ENCODE measurements around the gene SULF2.

Gene SULF2

GRCh38 chr20:47760686-47761481 lies 24.4 kb downstream of the SULF2 start:
- DNase-seq = no peak

- DNase-seq = no peak
These were observed 26.5 kb downstream of the SULF2 start for GRCh38 chr20:47758517-47759450.

- DNase-seq = no peak
These were observed 27.9 kb downstream of the SULF2 start for GRCh38 chr20:47757145-47758035.

- no peak for DNase-seq
These were observed 30.2 kb downstream of the SULF2 start for GRCh38 chr20:47754946-47755652.

GRCh38 chr20:47754388-47754715 lies 30.9 kb downstream of the SULF2 start:
- no peak for DNase-seq

- no peak for DNase-seq
These were observed 31.5 kb downstream of the SULF2 start for GRCh38 chr20:47753576-47754387.

DNA sequence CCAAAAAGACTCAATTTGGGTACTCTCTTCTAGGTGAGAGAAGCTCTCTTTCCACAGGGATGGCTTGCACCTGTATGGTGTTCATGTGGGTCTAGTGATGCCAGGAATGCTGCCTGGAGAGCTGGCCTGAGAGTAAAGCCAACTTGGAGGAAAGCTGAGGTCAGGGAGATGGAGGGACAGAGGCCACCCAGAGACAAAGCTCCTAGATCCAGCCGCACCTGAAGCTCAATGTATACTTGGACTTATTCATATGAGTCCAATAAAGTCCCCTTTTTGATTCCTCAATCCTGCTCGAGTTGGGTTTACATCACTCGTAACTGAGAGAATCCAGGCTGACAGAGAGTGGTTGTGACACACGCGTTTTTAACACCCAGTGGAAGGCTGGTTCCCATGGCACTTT lies 33.8 kb downstream of the SULF2 start:
- DNase-seq = no peak

GRCh38 chr20:47749339-47749738 lies 35.9 kb downstream of the SULF2 start:
- DNase-seq = no peak

GRCh38 chr20:47748823-47749222 lies 36.5 kb downstream of the SULF2 start:
- peak; percentile 76 for DNase-seq

- no peak for DNase-seq
These were observed 37.2 kb downstream of the SULF2 start for GRCh38 chr20:47748069-47748468.

DNA sequence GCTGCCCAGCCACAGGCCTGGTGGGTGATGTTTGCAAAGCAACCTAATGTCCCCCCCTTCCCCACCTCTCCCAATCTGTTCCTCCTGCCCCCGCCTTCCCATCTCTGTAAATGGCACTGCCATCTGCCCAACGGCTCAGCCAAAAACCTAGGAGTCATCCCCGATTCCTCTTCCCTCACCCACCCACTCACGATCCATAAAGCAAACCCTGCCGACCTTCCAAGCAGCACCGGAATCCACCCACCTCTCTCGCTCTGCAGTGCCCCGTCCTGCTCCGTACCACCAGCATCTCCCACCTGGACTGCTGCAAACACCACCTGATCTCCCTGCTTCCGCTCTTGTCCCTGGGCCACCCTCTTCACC lies 37.6 kb downstream of the SULF2 start:
- DNase-seq = no peak

DNA sequence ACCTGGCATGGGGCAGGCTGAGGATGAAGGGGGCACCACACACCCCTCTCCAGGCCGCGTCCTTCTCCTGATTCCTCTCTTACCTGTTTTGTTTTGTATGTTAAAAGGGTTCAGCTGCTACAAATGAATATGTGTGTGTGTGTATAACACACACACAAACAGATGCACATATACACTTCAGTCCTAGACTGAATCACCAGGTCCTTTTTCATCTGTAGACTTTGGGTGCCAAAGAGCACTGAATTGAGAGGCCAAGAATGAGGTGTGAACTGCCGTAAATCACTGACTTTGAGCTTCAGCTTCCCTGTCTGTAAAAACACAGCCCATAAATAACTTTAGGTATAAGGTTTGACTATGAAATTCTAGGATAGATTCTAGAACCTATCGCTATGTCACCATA lies 40.5 kb downstream of the SULF2 start:
- DNase-seq = no peak

GRCh38 chr20:47743671-47744070 lies 41.6 kb downstream of the SULF2 start:
- no peak for DNase-seq

GRCh38 chr20:47741669-47742608 lies 43.3 kb downstream of the SULF2 start:
- no peak for DNase-seq

DNA sequence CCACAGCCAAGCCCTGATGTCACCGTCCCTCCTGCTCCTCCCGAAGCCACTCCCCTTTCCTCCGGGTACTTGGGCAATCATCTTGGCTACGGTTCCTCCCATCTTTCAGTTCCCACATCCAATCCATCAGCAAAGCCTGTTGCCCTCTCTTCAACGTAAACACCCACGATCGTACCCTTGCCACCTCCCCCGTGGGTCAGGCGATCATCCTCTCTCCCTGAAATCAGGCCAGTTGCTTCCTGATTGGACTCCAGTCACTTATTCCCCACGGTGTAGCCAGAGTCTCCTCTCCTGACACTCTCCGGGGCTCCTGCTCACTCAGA lies 44.5 kb downstream of the SULF2 start:
- peak; percentile 17 for DNase-seq

DNA sequence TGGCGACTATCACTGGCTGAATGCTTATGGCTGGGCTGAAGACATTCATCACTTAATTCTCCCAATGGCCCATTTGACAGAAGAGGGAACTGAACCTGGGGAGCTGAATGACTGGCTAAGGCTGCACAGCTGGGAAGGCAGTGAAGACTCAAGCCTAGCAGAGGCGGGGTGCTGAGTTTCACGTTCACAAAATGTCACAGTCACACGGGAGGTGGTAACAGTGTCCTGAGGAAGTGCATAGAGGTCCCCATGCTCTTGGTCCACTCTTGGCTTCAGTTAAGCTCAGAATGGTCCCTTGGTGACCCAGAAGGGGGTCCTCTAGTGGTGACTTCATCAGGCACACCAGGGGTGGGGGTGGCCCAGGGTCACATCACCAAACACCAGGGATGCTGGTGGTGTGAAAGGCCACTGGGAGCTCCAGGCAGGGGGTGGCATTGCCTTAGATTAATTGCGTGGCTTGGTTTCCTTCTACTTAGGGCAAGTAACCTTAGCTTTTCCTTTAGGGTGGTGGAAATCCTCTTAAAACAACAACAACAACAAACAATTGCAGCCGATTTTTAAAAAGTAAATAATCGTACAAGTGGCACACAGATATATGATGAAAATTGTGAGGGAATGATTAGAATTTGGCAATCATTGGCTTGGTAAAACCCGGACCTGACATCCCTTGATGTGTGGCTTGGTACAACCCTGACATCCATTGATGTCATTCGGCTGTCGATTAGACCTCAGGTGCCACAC lies 45.0 kb downstream of the SULF2 start:
- no peak for DNase-seq

- no peak for DNase-seq
These were observed 47.4 kb downstream of the SULF2 start for GRCh38 chr20:47737923-47738322.

GRCh38 chr20:47736570-47737152 lies 48.6 kb downstream of the SULF2 start:
- no peak for DNase-seq

Measured in hematopoietic multipotent progenitor cell treated with erythropoietin and hydrocortisone succinate and interleukin-3 and kit ligand, for 4 days (in vitro differentiated cells).